ENCODE measurements around the gene EPHB2.
"Not testable (repeated sequence)": the region's sequence is repeated elsewhere in the genome, so short reads cannot be mapped to it uniquely, and the experiment has no call there.

Gene EPHB2

DNA sequence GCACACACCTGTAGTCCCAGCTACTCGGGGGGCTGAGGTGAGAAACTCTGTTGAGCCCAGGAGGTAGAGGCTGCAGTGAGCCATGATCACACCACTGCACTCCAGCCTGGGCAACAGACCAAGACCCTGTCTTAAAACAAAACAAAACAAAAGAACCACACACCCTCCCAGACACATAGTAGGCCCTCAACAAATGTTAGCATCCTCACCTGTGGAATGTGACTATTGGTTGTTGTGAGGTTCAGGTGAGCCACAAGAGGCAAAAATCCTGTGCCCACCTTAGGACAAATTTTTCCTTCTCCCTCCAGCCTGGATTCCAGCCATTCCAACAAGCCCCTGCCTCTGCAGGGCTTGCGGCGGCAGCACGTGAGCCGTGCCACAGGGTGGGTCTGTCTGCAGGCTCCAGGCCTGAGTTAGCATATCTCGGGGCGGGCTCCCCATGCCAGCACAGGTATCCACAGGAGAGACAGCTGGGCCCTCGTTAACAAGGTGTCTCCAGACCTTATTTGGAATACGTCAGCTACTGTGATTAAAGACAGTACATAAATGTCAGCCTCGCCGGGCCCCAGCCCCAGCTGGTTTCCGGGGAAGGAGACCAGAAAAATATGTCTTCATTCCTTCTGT is 40.2 kb upstream of the EPHB2 start:
- no peak for DNase-seq (ENCODE audit: low read depth)
- TF ChIP-seq, protein P1, sequence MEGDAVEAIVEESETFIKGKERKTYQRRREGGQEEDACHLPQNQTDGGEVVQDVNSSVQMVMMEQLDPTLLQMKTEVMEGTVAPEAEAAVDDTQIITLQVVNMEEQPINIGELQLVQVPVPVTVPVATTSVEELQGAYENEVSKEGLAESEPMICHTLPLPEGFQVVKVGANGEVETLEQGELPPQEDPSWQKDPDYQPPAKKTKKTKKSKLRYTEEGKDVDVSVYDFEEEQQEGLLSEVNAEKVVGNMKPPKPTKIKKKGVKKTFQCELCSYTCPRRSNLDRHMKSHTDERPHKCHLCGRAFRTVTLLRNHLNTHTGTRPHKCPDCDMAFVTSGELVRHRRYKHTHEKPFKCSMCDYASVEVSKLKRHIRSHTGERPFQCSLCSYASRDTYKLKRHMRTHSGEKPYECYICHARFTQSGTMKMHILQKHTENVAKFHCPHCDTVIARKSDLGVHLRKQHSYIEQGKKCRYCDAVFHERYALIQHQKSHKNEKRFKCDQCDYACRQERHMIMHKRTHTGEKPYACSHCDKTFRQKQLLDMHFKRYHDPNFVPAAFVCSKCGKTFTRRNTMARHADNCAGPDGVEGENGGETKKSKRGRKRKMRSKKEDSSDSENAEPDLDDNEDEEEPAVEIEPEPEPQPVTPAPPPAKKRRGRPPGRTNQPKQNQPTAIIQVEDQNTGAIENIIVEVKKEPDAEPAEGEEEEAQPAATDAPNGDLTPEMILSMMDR (IDR thresholded peaks at IDR 0.05; ENCODE audit: low read length, missing control alignments), result no peak
- H3K4me3 ChIP-seq (replicated peaks; ENCODE audit: low read depth, low read length), result no peak overlapping the region

DNA sequence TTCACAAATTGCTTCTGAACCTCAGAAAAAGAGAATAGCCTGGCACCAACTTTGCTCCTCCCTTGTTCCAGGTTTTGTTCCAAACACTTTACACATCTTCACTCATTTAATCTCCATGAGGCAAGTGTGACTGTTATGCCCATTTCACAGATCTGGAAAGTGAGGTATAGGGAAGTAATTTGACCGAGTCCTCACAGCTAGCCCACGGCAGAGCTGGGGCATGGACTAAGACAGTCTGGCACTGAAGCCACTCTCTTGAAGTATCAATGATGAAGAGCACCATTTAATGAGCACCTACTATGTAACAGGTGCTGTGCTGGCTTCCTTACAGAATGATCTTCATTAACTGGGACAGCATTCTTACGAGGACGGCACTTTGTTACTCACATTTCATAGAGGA is 38.6 kb upstream of the EPHB2 start:
- TF ChIP-seq, protein P1 (IDR thresholded peaks at IDR 0.05; ENCODE audit: low read length, missing control alignments), result no peak
- H3K4me3 ChIP-seq (replicated peaks; ENCODE audit: low read depth, low read length), result no peak overlapping the region
- DNase-seq (ENCODE audit: low read depth), result no peak

DNA sequence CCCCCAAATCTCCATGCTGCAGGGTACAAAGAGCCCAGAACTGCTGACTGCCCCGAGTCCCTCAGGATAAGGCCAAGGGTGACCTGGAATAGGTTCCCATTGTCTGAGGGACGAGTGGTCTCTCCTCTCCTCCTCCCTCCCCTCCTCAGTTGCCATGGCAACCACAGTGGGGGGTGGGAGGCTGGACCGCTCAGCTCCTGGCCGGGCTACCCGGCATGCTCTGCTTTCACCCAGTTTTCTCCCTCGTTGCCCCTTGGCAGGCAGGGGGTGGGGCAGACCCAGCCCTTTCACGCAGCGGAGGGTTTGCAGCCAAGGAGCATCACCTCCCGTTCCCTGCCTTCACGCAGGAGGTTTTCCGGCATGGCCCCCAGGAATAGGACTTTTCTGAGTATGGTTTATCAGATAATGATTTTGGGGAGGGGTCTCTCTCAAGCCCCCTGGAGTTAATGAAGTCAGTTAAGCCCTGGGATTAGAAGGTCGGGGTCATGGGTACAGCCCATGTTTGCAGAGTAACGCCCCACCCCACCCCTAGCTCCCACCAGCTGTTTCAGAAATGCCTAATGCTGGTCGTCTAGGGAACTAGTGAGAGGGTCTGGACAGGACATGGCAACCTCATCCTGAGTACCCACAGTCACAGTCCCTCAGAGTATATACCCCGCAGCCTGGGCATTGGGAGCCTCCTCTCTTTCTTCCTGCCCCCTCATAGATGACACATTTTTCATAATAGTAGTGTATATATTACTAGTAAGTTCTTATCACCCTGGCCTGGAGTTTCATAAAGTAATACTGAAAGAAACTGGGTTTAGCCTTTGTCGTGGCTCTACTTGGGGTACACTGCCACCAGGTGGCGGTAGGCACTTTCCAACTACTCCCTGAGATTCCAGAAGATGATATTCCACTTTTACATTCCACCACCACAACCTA is 36.9 kb upstream of the EPHB2 start:
- H3K4me3 ChIP-seq (replicated peaks; ENCODE audit: low read depth, low read length), result no peak overlapping the region
- peak; percentile 80 for DNase-seq (ENCODE audit: low read depth)
- TF ChIP-seq, protein P1 (IDR thresholded peaks at IDR 0.05; ENCODE audit: low read length, missing control alignments), result peak; percentile 89

DNA sequence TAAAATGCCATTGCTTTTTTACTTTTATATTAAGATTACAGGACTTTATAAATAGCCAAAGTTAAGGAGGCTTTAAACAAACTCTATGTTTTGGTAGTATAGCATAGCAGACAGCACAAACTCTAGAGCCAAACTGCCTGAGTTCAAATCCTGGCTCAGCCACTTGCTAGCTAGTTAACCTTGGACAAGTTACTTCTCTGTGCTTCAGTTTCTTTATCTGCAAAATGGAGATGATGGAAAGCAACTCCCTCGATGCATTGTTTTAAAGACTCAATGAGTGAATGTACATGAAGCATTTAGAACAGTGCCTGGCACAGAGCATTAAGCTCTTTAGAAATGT is 36.3 kb upstream of the EPHB2 start:
- DNase-seq (ENCODE audit: low read depth), result no peak
- TF ChIP-seq, protein P1 (IDR thresholded peaks at IDR 0.05; ENCODE audit: low read length, missing control alignments), result no peak
- H3K4me3 ChIP-seq (replicated peaks; ENCODE audit: low read depth, low read length), result no peak overlapping the region

DNA sequence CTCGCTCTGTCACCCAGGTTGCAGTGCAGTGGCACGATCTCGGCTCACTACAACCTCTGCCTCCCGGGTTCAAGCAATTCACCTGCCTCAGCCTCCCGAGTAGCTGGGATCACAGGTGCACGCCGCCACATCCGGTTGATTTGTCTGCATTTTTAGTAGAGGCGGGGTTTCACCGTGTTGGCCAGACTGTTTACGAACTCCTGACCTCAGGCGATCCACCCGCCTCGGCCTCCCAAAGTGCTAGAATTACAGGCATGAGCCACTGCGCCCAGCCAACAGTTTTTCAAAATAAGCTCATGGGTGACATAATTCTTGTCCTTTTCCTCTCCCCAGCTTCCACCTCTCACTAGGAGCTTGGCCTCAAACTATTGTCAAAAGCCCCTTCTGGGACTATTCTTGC is 34.5 kb upstream of the EPHB2 start:
- H3K4me3 ChIP-seq (replicated peaks; ENCODE audit: low read depth, low read length); DNase-seq (ENCODE audit: low read depth): not testable (repeated sequence)

DNA sequence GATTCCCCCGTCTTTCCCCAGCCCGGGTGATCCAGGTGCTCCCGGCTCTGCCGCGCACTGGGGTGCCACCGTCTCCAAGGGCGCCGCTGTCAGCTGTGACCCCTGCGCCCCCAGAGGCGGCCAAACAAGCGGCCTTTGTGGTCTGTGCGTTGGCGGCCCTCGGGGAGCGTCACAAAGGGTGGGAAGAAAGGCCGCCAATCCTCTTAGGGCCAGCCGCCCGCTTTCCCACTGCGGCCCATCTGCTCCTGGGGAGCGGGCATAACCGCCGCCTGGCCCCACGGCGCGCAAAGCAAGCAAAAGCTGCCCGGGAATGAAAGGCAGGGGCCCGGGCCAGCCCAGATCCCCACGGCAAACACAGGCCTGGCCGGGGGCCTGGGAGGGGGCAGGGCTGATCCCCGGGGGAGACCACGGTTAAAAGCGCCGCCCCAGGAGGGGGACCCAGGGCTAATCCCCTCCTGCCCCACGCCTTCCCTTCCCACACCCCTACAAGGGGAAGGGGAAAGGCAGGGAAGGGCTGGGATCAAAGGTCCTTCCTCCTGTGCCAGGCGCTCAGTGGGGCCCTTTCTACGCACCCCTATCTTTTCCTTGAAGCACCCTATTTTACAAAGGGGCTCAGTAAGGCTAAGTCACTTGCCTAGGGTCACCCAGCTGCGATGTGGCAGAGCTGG is 33.6 kb upstream of the EPHB2 start:
- DNase-seq (ENCODE audit: low read depth), result no peak
- TF ChIP-seq, protein P1 (IDR thresholded peaks at IDR 0.05; ENCODE audit: low read length, missing control alignments), result no peak
- no peak overlapping the region for H3K4me3 ChIP-seq (replicated peaks; ENCODE audit: low read depth, low read length)

Measured in fibroblast of pulmonary artery (primary cell).